ENCODE data around the gene RYR1. TPM values are rescaled to one million over a fixed set of nuclear protein-coding genes. Genes with fewer than 3 reads are reported as not detected.

The RYR1 gene
- polyA plus RNA-seq, 1 of the 3 experiments (the other 2 are of a cell fraction) = under 0.01 TPM

DNA sequence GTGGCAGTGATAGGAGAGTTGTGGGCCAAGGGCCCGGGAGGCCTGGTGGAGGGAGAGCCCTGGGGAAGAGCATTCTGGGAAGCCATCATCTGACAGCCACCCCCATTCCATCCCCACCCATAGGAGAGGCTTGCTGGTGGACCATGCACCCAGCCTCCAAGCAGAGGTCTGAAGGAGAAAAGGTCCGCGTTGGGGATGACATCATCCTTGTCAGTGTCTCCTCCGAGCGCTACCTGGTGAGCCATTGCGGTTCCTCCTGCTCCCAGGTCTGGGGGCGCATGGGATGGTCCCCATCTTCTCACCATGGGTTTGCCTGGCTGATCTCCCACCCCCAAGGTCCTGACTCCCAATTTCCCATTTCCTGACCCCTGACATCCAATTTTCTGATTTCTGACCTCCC lies 10.5 kb downstream of the RYR1 start:
- Histone ChIP-seq H3K36me3 (replicated peaks in 1 of 2; ENCODE audit: control insufficient read depth in 1 of 2, insufficient read depth in 2 of 2, low read length in 1 of 2) (no peaks in the 10 kb centered on the region), H3K9me3 (no peaks in the 10 kb centered on the region), H3F3A (replicated peaks; ENCODE audit: insufficient read depth) (no peaks in the 10 kb centered on the region), H3K4me2 (no peak overlapping the region), H4K20me1 (ENCODE audit: insufficient read depth) (no peaks in the 10 kb centered on the region), H3K4me1 (ENCODE audit: control insufficient read depth in 1 of 2, insufficient read depth in 2 of 2, low read depth in 1 of 2, low read length in 1 of 2) (no peaks in the 10 kb centered on the region), H3K27me3 (ENCODE audit: insufficient read depth) (no peaks in the 10 kb centered on the region), H3K4me3 (ENCODE audit: low read depth in 2 of 2, low read length in 1 of 2) (no peak overlapping the region), H2AFZ (ENCODE audit: low read depth) (no peak overlapping the region), H3K79me2 (ENCODE audit: insufficient read depth) (no peaks in the 10 kb centered on the region), H3K9ac (no peak overlapping the region), H3K9me2 (no peaks in the 10 kb centered on the region), H3K27ac (ENCODE audit: low read depth in 2 of 2, low read length in 1 of 2) (no peak overlapping the region)
- WGBS (ENCODE audit: low lambda C conversion rate) = 57% methylated on average over 3 of the region's 7 CpGs
- DNase-seq = no peak
- no peak for TF ChIP-seq RFX5 (IDR thresholded peaks at IDR 0.05; ENCODE audit: low read length)
- no peak for TF ChIP-seq TAF1 (IDR thresholded peaks at IDR 0.05; ENCODE audit: borderline replicate concordance, low read depth, low read length)
- TF ChIP-seq, protein P1, sequence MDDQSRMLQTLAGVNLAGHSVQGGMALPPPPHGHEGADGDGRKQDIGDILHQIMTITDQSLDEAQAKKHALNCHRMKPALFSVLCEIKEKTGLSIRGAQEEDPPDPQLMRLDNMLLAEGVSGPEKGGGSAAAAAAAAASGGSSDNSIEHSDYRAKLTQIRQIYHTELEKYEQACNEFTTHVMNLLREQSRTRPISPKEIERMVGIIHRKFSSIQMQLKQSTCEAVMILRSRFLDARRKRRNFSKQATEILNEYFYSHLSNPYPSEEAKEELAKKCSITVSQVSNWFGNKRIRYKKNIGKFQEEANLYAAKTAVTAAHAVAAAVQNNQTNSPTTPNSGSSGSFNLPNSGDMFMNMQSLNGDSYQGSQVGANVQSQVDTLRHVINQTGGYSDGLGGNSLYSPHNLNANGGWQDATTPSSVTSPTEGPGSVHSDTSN (IDR thresholded peaks at IDR 0.05) = no peak
- TF ChIP-seq GABPA (IDR thresholded peaks at IDR 0.05; ENCODE audit: low read depth) = no peak
- ChIA-PET CTCF (no interaction called here), POLR2A (no interaction called here)

DNA sequence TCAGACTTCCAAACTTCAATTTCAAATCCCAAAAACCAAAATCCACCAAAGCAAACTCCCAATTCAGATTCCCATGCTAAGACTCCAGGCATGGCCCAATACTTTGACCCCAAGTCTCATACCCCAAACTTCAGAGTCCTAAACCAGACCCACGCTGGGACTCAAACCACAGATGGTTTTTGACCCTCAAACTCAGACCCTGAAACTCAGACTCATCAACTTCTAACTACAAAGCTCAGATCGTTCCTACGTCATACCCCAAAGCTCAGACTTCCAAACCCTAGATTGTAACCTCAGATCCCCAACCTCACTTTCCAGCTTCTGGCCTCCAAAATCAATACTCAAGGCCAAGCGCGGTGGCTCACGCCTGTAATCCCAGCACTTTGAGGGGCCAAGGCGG lies 11.9 kb downstream of the RYR1 start:
- Histone ChIP-seq H3K4me3 (ENCODE audit: low read depth in 2 of 2, low read length in 1 of 2) (no peak overlapping the region), H3K27me3 (ENCODE audit: insufficient read depth) (no peaks in the 10 kb centered on the region), H3F3A (replicated peaks; ENCODE audit: insufficient read depth) (no peaks in the 10 kb centered on the region), H3K9me3 (no peaks in the 10 kb centered on the region), H3K79me2 (ENCODE audit: insufficient read depth) (no peaks in the 10 kb centered on the region), H3K4me1 (ENCODE audit: control insufficient read depth in 1 of 2, insufficient read depth in 2 of 2, low read depth in 1 of 2, low read length in 1 of 2) (no peaks in the 10 kb centered on the region), H4K20me1 (ENCODE audit: insufficient read depth) (no peaks in the 10 kb centered on the region), H3K36me3 (replicated peaks in 1 of 2; ENCODE audit: control insufficient read depth in 1 of 2, insufficient read depth in 2 of 2, low read length in 1 of 2) (no peaks in the 10 kb centered on the region), H3K4me2 (no peak overlapping the region), H3K27ac (ENCODE audit: low read depth in 2 of 2, low read length in 1 of 2) (no peak overlapping the region), H2AFZ (ENCODE audit: low read depth) (no peak overlapping the region), H3K9ac (no peak overlapping the region), H3K9me2 (no peaks in the 10 kb centered on the region)
- TF ChIP-seq TCF12 (IDR thresholded peaks at IDR 0.05) (no peak), RFX5 (IDR thresholded peaks at IDR 0.05; ENCODE audit: low read length) (no peak), RCOR1 (IDR thresholded peaks at IDR 0.05; ENCODE audit: low read length) (no peak), NRF1 (IDR thresholded peaks at IDR 0.05; ENCODE audit: low read depth, low read length) (no peak)
- TF ChIP-seq, protein P2, sequence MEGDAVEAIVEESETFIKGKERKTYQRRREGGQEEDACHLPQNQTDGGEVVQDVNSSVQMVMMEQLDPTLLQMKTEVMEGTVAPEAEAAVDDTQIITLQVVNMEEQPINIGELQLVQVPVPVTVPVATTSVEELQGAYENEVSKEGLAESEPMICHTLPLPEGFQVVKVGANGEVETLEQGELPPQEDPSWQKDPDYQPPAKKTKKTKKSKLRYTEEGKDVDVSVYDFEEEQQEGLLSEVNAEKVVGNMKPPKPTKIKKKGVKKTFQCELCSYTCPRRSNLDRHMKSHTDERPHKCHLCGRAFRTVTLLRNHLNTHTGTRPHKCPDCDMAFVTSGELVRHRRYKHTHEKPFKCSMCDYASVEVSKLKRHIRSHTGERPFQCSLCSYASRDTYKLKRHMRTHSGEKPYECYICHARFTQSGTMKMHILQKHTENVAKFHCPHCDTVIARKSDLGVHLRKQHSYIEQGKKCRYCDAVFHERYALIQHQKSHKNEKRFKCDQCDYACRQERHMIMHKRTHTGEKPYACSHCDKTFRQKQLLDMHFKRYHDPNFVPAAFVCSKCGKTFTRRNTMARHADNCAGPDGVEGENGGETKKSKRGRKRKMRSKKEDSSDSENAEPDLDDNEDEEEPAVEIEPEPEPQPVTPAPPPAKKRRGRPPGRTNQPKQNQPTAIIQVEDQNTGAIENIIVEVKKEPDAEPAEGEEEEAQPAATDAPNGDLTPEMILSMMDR (IDR thresholded peaks at IDR 0.05) = no peak
- TF ChIP-seq, protein P3, sequence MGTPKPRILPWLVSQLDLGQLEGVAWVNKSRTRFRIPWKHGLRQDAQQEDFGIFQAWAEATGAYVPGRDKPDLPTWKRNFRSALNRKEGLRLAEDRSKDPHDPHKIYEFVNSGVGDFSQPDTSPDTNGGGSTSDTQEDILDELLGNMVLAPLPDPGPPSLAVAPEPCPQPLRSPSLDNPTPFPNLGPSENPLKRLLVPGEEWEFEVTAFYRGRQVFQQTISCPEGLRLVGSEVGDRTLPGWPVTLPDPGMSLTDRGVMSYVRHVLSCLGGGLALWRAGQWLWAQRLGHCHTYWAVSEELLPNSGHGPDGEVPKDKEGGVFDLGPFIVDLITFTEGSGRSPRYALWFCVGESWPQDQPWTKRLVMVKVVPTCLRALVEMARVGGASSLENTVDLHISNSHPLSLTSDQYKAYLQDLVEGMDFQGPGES (IDR thresholded peaks at IDR 0.05; ENCODE audit: low read depth, low read length) = no peak
- ChIA-PET CTCF (no interaction called here), POLR2A (no interaction called here)
- 78% methylated on average over 7 of the region's 7 CpGs for WGBS (ENCODE audit: low lambda C conversion rate)
- DNase-seq = no peak

Measured in SK-N-SH (cell line).